NCI-H1105 treated with DMSO at 0.1 percent for 48 hours (cell line): ENCODE measurements around the gene ETF1.
A peak's percentile ranks its signal among the peaks of the same experiment; 100 is the strongest.

Source experiments
- DNase-seq: peaks from one replicate; lab custom pipeline; 2025; lab: John Stamatoyannopoulos, UW

ETF1 gene

DNA sequence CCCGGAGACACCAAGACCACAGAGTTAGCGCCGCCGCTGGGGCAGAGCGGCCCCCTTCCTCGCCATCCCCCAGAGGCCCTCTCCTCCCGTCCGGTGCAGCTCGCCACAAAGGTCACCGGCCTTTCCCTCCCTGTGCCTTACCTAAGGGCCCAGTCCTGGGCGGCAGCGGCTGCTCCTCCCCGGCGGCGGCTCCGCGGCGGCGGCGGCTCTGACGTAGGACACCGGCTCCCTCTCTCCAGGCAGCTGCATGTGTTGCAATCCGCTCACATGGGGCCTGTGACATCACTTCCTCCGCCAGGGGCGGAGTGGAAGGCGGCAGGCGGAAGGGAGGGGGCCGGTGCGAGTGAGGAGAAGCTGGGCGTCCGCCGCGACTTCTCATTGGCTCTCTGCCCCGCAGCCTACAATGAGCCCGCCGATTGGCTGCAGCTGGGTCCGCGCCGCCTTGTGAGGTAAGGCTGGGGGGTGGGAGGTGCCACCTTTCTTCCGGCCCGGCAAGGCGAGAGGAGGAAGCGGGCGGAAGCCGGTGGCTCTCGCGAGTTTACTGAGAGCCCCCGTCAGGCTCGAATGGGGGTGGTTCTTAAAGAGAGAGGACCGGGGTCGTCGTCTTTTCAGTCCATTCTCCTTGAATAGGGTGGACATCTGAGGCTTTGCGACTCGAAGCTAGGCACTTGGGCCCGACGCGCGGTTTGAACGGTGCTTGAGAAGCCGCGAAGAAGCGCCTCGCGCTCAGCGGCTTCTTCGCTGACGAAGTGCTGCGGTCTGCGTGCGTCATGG, at the start of gene ETF1:
Gene ETF1, minus strand, starts transcription at position 281 of the 774 bp plus-strand sequence. CDS start 318 bp downstream, outside the sequence.
- DNase-seq: peak; percentile 88

DNA sequence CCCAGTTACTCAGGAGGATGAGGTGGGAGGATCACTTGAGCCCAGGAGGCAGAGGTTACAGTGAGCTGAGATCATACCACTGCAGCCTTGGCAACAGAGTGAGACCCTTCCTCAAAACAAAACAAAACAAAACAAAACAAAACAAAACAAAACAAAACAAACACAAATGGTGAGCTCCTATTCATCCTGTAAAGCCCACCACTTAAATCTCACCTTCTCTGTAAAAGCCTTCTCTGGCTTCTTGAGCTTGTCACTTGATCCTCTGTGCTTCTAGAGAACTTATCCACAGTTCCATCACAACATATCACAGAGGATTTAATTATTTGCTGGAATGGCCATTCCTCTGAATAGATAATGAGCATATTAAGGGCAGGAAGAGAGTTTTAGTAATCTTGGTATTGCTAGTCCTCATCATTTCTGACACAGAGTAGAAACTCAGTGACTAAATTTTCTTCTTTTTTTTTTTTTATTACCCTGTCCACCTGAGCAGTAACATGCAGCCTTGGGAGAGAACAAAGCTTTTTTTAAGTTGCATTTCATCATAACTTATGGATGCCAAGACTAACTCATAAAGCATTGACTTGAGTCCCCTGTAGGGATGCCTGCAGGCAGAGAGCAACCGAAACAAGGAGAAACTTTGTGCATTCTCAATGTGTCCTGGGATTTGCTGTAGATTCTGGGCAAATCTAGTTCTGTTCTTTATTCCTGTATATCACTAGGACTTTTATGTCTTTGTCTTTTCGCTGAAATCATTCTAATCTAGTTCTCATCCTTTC, 45.2 kb upstream of the ETF1 start:
- no peak for DNase-seq

DNA sequence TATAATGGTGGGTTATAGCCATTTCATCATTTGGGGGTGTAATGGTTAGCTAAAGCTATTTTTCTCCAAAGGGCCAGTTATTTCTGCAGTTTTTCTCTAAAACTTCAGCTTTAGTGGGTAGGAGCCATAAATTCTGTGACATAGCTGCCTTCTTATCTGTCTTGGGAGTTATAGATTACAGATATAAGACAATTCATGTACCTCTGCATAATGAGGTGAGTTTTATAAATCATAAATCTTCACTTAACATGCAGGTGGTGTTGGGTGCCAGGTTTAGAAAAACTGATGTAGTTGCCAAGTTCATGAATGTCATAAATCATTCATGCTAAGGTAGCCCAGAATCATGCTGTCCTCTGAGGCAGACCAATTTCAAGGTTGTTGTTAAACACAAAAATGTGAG, 42.1 kb upstream of the ETF1 start:
- DNase-seq: no peak

DNA sequence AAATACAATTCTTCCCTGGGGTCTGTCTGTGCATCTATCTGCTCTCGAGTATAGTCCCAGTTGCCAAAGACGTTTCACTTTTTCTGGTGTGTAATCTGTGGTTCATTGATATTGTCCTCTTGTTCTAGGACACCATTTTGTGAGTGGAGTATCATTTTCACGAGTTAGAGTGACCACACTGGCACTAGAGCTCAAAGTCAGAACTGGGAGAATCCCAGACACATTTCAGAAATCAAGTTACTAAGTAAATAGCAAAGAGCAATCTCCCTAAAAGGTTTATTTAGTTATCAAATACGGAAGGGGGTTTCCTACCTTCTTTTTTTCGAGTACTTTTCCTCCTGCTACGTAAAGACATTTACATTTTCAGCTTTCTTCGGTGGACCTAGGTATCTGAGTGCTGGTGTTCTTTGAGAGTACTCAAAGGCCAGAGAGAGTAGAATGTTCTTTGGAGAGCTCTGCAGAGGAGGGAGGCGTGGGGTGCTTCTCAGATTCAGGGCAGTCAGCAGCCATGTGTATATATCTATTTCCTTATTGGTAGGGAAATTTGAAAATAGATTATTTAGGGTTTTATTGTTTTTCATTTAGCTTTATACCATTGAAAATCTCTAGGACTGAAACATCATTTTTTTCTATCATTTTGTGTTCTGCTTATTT, 41.1 kb upstream of the ETF1 start:
- DNase-seq: no peak

DNA sequence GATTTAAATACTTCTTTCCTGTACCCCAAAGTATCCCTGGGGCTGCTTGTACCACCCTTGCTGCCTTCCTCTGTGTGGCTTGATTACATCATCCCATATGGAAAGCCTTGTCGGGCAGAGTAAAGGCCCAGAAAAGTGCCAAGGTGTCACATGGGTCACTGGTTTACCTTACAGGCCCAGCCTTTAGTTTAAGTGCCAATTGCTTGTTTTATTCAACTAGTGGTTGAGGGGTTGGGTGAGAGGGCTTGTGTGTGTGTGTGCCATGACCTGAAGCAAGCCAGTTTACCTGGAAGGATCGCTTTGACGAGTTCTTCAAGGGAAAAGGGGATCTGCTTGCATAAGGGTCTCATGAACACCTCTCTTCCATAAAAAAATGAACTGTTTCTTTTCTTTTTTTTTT, 39.9 kb upstream of the ETF1 start:
- no peak for DNase-seq

DNA sequence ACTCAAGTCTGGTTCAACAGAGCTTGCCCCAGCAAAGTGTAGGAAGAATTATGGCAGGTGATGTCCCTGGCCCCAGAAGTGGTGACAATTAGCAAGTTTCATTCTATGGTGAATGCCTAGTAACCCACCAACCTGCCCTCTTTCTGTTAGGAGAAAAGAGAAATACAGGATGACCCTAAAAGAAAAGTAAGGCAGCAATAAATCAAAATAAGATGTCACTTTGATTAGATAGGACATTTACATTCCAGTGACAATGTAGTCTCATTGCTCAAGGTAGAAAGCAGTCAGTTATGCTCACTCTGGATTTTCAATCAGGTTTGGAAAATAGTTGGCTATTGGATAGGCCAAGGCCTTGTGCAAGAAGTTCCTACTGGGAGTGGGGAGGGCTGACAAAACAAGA, 37.7 kb upstream of the ETF1 start:
- no peak for DNase-seq

DNA sequence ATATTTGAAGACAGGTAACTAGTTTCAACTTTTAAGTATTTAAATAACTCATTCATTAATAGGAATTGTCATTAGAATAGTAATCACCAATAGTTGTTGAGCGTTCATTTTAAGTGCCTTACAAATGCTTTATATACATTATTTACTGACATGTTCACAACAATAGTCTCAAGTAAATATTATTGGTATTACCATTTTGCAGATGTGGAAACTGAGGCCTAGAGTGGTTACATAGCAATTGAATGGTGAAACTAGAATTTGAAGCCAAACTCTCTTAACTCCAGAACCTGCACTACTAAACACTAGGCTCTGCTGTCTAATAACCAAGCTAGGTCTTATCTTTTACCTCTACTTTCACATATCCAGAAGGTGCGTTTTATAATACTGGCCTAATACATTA, 37.0 kb upstream of the ETF1 start:
- DNase-seq: no peak

DNA sequence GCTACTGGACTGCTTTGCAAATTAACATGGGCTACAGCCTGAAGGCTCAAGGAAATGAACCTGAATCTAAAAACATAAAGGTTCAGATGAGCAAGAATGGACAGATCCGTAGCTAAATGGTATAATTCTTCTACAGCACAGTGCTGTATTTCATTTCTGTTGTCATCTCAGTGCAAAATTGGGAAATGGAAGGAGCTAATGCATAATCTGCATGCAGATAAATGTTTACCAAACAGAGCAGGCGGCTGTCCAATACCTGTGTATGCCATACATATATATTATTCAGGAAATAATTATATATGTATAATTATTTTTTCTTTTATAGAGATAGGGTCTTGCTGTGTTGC, 36.5 kb upstream of the ETF1 start:
- DNase-seq: no peak

DNA sequence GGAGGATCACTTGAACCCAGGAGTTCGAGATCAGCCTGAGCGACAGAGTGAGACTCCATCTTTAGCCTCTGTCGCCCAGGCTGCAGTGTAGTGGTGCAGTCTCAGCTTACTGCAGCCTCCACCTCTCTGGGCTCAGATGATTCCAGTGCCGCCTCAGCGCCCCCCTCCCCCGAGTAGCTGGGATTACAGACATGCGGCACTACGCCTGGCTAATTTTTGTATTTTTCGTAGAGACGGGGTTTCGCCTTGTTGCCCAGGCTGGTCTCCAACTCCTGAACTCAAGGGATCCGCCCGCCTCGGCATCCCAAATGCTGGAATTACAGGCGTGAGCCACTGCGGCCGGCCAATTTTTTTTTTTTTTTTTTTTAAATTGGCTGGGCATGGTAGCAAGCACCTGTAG, 34.4 kb upstream of the ETF1 start:
- no peak for DNase-seq

DNA sequence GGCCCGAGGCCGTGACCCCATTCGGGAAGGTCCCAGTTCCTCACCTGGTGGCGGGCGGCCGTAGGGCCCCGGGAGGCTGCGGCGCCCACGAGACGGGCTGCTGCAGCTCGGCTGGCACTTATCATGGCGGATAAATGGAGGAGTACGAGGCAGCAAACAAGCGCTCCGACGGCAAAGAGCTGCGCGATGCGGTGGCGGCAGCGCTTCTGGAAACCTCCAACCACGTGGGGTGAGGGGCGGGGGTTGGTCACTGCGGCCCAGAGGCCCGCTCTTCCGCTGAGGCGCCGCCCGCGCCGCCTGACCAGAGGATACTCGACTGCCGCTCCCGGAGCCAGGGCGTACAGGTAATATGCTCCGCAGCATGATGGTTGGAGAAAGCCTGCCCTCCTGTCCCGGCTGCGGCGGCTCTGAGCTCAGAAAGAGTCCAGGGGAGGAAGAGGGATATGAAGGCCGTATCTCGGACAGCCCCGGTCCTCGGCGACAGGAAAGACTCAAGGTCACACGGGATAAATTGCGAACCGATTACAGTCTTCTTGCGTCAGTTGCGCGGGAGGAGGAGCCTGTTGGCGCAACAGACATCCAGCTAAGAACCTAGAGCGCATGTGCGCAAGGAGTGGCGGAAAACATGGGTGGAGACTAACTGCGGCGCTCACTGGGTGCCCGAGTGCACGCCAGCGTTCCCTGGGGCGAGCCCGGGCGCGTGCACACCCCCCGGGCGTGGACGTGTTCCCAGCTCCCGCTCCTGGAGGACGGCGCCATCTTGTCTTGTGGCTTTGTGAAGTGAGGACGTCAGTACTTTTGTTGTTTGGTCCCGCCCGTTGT, 32.4 kb upstream of the ETF1 start, which contains the start of gene HSPA9:
Gene HSPA9, minus strand, starts transcription at position 208 of the 822 bp plus-strand sequence. Its CDS starts 83 bp downstream, at position 125.
- peak; percentile 96 for DNase-seq

DNA sequence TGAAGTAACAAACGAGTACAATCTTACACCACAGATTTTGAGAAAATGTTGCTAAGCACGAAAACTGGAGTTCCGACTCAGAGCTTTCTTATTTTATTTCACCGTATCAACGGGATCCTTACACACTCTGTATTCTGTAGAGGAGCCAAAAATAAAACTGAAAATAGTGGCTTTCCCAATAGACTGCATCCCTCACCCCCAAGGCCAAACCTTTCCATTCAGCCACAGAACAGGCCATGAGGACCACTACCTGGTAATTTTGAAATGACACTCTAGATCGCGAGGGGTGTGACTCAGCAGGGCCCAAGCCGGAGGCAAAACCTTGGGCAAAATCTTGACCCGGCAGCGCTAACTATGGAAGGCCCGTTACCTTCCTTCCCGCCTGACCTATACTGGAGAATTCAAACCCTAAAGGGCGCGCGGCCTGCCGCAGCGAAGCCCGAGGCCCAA, 31.7 kb upstream of the ETF1 start:
- DNase-seq: no peak

DNA sequence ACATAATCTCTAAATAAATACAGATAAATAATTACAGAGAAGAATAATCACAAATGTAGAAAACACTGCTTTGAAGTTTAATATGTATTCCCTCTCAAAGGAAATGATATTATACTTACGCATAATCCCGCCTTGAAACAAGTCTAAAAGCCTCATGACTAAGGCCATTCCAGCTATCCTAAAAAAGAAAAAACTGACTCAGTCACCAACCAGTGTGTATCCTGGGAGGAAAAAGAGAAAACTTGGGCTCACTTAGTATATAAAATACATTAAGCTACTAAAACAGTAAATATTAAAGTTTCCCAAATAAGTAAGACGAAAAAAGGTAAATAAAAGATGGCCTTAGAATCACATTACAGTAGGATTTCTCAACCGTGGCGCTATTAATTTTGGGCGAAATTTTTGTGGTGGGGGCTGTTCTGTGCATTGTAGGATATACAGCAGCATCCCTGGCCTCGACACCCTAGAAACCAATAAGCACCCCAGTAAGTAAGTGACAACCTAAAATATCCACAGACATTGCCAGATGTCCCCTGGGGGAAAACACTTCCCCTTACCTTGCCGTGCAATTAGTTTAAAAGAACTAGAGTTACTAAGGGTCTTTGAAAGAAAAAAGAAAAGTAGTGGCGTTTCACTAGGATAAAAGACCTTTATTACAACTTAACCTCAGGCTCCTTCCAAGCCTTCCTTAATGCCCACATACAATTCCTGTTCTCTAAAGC, 31.1 kb upstream of the ETF1 start:
- DNase-seq: no peak

DNA sequence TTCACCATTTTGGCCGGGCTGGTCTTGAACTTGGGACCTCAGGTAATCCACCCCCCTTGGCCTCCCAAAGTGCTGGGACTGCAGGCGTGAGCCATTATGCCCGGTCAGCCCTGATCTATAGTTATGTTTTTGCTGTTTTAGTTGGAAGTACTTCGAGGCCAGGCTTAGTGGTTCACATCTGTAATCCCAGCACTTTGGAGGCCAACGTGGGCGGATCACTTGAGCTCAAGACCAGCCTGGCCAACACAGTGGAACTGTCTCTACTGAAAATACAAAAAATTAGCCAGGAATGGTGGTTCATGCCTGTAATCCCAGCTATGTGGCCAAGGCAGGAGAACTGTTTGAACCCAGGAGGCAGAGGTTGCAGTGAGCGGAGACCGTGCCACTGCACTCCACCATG, 30.2 kb upstream of the ETF1 start:
- DNase-seq: no peak

DNA sequence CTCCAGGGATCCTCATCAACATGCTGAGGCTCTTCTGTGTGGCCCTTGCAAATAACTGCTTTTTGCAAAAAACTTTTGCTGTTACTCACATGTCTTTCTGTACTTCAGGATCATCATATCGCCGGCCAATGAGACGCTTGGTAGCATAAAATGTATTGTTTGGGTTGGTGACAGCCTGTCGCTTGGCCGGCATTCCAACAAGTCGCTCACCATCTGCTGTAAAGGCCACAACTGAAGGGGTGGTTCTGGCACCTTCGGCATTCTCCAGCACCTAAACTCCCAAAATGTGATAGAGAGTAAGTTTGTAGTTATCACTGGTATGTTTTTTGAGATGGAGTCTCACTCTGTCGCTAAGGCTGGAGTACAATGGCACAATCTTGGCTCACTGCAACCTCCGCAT, 27.8 kb upstream of the ETF1 start:
- DNase-seq: no peak

DNA sequence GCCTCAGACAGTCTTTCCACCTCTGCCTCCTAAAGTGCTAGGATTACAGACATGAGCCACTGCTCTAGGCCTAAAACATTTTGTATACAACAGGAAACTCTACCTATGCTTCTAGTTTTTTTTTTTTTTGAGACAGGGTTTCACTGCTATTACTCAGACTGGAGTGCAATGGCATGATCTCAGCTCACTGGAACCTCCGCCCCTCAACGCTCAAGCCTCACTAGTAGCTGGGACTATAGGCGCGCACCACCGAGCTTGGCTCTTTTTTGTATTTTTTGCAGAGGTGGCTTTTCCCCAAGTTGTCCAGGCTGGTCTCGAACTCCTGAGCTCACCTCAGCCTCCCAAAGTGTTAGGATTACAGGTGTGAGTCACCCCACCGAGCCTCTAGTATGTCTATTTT, 26.7 kb upstream of the ETF1 start:
- no peak for DNase-seq

DNA sequence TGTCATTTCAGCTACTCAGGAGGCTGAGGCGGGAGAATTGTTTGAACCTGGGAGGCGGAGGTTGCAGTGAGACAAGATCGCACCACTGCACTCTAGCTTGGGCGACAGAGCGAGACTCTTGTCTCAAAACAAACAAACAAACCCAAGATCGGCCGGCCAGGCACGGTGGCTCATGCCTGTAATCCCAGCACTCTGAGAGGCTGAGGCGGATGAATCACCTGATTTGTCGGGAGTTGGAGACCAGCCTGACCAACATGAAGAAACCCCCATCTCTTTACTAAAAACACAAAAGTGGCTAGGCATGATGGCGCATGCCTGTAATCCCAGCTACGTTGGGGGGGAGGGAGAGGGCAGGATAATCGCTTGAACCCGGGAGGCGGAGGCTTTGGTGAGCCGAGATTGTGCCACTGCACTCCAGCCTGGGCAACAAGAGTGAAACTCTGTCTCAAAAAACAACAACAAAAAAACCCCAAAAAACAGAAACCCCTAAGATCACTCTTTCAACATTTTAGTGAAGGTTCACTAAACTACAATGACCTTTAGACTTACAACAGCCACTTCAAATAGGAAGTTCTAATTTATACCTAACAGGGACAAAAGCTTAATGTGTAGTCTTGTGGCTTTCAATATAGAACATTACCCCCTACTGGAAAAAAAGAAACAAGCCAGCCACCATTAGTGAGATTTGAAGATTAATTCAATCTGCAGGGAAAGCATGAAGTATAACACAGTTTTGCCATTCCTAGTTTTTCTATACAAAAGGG, 25.2 kb upstream of the ETF1 start:
- DNase-seq: no peak

DNA sequence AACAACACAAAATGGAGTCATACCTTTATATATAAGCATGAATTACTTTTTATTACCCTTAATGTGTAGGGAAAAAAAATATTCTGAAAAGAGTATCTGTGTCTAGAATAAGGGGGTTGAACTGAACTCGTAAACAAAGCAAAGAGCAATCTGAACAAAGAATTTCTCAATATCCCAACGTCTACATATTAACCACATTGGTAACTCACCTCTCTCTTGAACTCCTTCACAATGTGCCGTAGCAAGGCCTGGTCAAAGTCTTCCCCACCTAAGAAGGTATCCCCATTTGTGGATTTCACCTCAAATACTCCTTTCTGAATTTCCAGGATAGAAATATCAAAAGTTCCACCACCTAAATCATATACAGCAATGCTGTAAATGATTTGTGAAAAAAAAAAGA, 23.8 kb upstream of the ETF1 start:
- no peak for DNase-seq

DNA sequence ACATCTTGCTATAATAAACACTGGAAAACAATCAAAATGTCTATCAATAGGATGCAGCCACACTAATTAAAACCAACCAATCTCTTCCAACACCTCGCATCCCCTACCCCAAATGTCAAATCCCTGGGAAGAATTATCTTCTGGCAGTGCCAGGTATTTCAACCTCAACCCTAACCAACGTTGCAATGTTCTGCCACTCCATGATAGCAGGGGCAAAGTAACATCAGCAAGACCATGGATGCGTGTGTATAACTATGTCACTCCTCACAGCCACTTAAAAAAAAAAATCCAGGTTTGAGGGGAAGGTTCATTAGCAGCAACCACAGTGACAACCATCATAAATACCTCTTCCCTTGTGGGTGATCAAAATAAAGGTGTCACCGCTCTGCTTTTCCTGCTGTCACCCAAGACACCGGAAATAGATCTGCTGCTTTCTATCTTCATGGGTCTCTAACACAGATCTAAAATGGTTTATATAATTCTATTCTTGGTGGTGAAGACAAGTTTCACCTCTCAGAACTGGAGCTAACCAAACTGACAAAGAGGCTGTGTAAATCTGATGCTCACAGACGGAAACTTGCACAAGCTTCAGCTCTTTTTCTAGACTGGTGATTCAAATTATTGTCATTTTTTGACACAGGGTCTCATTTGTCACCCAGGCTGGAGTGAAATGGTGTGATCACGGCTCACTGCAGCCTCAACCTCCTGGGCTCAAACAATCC, 22.2 kb upstream of the ETF1 start:
- DNase-seq: no peak

DNA sequence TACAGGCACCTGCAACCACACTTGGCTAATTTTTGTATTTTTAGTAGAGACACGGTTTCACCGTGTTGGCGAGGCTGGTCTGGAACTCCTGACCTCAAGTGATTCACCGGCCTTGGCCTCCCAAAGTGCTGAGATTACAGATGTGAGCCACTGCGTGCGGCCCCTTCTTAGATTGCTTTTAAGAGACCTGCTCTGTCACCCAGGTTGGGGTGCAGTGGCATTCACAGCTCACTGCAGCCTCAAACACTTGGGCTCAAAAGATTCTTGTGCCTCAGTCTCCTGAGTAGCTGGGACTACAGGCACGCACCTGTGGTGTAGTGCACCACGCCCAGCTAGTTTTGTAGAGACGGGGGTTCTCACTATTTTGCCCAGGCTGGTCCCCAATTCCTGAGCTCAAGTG, 21.2 kb upstream of the ETF1 start:
- no peak for DNase-seq
